Upper lobe of left lung (tissue), 4 donors: Measurements from ENCODE around the gene ATF1.

ENCODE experiments used
- POLR2A ChIP-seq, 4 donors: fragments of 450-650 bp; IDR thresholded peaks; one replicate each; pipeline ENCODE4 v1.5.1; 2016 to 2017; ENCODE audit warnings: antibody characterized with exemption in 4 of 4, mild to moderate bottlenecking in 2 of 4
- TF ChIP-seq, protein P1 (sequence below), 6 experiments: fragments of 450-650 bp in 4 of 6; fragments of 200-600 bp in 2 of 6; sonication (generic) in 2 of 6; IDR thresholded peaks; one replicate each; pipeline ENCODE4 v1.5.1; 2016 to 2019; ENCODE audit warnings: antibody characterized with exemption in 6 of 6

- TF ChIP-seq, protein P1, sequence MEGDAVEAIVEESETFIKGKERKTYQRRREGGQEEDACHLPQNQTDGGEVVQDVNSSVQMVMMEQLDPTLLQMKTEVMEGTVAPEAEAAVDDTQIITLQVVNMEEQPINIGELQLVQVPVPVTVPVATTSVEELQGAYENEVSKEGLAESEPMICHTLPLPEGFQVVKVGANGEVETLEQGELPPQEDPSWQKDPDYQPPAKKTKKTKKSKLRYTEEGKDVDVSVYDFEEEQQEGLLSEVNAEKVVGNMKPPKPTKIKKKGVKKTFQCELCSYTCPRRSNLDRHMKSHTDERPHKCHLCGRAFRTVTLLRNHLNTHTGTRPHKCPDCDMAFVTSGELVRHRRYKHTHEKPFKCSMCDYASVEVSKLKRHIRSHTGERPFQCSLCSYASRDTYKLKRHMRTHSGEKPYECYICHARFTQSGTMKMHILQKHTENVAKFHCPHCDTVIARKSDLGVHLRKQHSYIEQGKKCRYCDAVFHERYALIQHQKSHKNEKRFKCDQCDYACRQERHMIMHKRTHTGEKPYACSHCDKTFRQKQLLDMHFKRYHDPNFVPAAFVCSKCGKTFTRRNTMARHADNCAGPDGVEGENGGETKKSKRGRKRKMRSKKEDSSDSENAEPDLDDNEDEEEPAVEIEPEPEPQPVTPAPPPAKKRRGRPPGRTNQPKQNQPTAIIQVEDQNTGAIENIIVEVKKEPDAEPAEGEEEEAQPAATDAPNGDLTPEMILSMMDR (IDR thresholded peaks at IDR 0.05), result no peak
- TF ChIP-seq POLR2A (IDR thresholded peaks at IDR 0.05), result no peak
These were observed 24.3 kb upstream of the ATF1 start for GRCh38 chr12:50739611-50740010.
